Fibroblast of mammary gland (primary cell): ENCODE measurements around the gene FBXL19.
"Not testable (repeated sequence)": the region's sequence is repeated elsewhere in the genome, so short reads cannot be mapped to it uniquely, and the experiment has no call there.

ENCODE experiments used
- DNase-seq: peaks from one replicate; pipeline ENCODE4 v3.0.0-alpha.2; 2010; ENCODE audit warnings: low read depth
- H3K4me3 ChIP-seq: 2 replicates; pipeline ENCODE4 v1.5.1; 2011; ENCODE audit warnings: low read depth, mild to moderate bottlenecking, low read length, moderate library complexity; ENCODE audit not compliant: control insufficient read depth
- TF ChIP-seq, protein P1 (sequence below): conservative IDR thresholded peaks from 2 replicates; pipeline ENCODE4 v1.5.1; 2011; ENCODE audit warnings: low read depth, low read length, inconsistent platforms; ENCODE audit not compliant: control insufficient read depth, insufficient read depth

Gene FBXL19

DNA sequence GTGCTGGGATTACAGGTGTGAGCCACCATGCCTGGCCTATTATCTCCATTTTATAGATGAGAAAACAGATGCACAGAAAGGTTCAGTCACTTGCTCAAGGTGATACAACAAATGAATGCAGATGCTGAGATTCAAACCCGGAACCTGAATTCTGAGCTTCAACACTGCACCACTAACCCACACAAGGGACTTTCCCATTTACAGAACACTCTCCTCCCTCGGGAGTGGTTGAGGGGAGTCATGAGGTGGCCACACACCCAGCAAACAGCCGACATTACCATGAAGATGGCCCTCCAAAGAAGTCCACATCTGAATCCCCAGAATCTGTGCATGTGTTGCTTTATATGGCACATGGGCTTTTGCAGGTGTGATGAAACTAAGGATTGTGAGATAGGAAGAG lies 38.6 kb upstream of the FBXL19 start:
- DNase-seq, result no peak
- TF ChIP-seq, protein P1, sequence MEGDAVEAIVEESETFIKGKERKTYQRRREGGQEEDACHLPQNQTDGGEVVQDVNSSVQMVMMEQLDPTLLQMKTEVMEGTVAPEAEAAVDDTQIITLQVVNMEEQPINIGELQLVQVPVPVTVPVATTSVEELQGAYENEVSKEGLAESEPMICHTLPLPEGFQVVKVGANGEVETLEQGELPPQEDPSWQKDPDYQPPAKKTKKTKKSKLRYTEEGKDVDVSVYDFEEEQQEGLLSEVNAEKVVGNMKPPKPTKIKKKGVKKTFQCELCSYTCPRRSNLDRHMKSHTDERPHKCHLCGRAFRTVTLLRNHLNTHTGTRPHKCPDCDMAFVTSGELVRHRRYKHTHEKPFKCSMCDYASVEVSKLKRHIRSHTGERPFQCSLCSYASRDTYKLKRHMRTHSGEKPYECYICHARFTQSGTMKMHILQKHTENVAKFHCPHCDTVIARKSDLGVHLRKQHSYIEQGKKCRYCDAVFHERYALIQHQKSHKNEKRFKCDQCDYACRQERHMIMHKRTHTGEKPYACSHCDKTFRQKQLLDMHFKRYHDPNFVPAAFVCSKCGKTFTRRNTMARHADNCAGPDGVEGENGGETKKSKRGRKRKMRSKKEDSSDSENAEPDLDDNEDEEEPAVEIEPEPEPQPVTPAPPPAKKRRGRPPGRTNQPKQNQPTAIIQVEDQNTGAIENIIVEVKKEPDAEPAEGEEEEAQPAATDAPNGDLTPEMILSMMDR, result no peak
- H3K4me3 ChIP-seq, result no peak overlapping the region

DNA sequence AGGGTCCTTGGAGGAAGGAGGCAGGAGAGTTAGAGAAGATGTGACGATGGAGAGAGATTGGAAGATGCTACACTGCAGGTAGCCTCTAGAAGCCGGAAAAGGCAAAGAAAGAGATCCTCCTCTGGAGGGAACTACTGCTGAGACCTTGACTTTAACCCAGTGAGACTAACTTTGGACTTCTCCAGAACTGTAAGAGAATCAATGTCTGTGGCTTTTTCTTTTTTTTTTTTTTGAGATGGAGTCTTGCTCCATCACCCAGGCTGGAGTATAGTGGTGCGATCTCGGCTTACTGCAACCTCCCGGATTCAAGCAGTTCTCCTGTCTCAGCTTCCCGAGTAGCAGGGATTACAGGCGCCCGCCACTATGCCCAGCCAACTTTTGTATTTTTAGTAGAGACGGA lies 38.2 kb upstream of the FBXL19 start:
- no peak for DNase-seq
- TF ChIP-seq, protein P1, result no peak
- H3K4me3 ChIP-seq, result no peak overlapping the region

DNA sequence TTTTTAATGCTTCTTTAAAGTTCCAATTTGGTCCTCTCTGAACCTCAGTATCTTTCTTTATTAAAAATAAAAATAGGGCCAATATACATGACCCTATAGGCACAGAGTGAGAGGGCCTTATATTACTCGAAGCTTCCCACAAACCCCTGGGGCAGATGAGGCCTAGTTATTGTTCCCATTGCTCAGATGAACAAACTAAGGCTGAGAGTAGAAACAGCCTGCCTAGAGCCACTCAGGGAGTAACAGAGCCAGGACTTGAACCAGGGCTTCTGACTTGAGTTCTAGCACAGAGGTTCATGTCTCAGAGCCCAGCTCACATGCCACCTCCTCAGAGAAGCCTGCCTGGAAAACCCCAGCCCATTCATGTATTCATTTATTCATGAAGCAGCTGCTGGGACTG lies 37.2 kb upstream of the FBXL19 start:
- DNase-seq, result no peak
- no peak overlapping the region for H3K4me3 ChIP-seq
- TF ChIP-seq, protein P1, result no peak

DNA sequence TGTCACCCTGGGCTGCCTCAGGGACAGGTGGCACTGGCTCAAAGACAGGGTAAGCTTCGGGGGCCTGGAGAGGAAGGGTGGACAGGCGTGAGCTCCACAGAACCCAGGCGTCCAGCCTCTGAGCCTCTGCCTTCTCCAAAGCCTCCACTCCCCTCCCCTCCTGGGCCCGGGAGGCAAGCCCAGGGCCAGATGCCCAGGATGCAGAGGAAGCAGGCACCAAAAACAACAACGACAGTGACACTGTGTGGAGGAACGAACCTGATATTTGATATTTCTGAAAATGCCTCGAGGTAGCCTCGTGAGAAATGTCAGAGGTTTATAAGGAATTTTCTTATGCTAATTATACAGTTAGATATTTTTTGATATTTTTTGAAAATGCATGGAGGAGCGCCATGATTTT lies 35.4 kb upstream of the FBXL19 start:
- no peak overlapping the region for H3K4me3 ChIP-seq
- TF ChIP-seq, protein P1, result no peak
- no peak for DNase-seq

DNA sequence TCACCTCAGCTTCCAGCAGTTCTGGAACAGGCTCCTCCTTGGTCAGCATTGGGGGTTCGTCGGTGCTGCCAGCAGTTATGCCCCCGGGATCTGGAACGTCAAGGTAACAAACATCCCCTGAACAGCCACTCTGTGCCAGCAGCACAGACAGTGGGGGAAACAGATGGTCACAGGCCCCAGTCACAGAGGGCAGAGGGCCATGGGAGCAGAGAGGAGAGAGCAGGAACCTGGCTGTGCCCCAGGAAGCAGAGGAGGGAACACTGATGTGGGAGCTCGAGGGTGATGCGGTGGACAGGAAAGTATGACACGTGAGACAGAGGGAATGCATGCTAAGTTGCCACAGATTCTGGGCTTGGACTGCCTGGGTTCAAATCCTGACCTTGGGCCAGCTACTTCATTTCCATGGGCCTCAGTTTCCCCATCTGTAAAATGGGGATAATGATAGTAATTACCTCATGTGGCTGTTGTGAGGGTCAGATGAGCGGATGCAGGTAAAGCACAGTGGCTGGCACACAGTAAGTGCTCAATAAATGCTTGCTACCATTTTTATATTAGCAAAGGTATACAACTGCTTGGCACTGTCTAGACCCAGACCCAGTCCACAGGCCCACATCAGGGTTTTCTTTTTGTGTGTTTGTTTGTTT lies 34.4 kb upstream of the FBXL19 start:
- DNase-seq, result no peak
- no peak overlapping the region for H3K4me3 ChIP-seq
- TF ChIP-seq, protein P1, result no peak

DNA sequence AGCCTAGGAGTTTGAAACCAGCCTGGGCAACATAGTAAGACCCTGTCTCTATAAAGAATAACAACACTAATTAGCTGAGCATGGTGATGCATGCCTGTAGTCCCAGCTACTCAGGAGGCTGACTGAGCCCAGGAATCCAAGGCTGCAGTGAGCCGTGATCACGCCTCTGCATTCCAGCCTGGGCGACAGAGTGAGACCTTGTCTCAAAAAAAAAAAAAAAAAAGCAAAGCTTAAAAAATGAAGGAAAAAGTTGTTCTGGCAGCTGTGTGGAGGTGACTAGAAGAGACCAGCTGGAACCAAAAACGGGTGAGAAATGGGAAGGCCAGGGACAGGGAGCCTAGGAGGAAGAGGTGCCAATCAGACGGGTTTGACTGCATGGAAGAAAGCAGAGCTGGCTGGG lies 33.7 kb upstream of the FBXL19 start:
- TF ChIP-seq, protein P1, result no peak
- DNase-seq, result no peak
- H3K4me3 ChIP-seq, result no peak overlapping the region

DNA sequence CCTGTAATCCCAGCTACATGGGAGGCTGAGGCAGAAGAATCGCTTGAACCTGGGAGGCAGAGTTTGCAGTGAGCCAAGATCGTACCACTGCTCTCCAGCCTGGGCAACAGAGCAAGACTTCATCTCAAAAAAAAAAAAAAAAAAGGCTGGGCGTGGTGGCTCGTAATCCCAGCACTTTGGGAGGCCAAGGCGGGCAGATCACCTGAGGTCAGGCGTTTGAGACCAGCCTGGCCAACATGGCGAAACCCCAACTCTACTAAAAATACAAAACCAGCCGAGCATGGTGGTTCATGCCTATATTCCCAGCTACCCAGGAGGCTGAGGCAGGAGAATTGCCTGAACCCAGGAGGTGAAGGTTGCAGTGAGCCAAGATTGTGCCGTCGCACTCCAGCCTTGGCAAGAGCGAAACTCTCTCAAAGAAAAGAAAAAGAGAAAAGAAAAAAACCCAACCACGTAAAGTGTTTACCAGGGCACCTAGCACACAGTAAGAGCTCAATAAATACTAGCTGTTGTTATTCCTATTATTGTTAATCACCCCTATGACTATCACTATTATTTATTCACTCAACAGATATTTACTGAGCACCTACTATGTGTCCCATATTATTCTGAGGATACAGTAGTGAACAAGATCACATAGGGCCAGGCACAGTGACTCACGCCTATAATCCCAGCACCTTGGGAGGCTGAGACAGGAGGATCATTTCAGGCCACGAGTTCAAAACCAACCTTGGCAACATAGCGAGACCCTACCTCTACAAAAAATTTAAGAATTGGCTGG lies 32.1 kb upstream of the FBXL19 start:
- H3K4me3 ChIP-seq, DNase-seq: not testable (repeated sequence)
